ENCODE measurements around the gene PPP2R1A. TPM values are rescaled to one million over a fixed set of nuclear protein-coding genes. Genes with fewer than 3 reads are reported as not detected.
"Not testable (repeated sequence)": the region's sequence is repeated elsewhere in the genome, so short reads cannot be mapped to it uniquely, and the experiment has no call there.

The PPP2R1A gene
- total RNA-seq, 2 experiments from 2014 or later: 151 to 157 TPM

DNA sequence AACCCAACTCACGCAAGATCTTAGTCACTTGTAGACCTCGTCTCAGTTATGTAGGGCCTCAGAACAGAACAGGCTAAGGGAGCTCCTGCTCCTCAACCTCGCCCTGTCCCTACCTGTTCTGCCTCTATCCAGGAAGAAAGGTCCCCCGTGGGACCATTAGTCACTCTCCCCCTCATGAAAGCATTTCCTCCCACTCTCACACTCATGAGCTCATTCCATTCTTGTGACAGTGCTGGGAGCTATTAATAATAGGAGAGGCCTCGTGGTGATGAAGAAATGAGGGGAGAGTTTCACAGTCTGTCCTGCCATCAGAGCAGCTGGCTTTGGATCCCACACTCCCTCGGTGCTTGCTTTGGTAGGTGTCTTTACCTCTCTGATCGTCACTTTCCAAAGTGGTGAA, 10.2 kb downstream of the PPP2R1A start:
- Histone ChIP-seq H3K27ac (ENCODE audit: low read depth in 1 of 2, low read length in 2 of 2) (no peak overlapping the region), H3K9me3 (ENCODE audit: control insufficient read depth in 1 of 2, insufficient read depth in 1 of 2, low read length in 2 of 2) (no peaks in the 10 kb centered on the region), H3K27me3 (ENCODE audit: control insufficient read depth in 1 of 2, insufficient read depth in 2 of 2, low read length in 2 of 2) (no peaks in the 10 kb centered on the region), H3K4me3 (ENCODE audit: low read length) (no peak overlapping the region), H3K4me1 (ENCODE audit: insufficient read depth, low read length) (peaks cover 17% of the 10 kb centered on the region), H3K36me3 (ENCODE audit: insufficient read depth, low read length) (peaks cover 86% of the 10 kb centered on the region)
- Mint-ChIP-seq H3K36me3 (ENCODE audit: low read depth) (peaks cover 91% of the 10 kb centered on the region), H3K4me3 (no peak overlapping the region), H3K27ac (no peak overlapping the region), H3K4me1 (ENCODE audit: low read depth) (peaks cover 84% of the 10 kb centered on the region), H3K27me3 (no peaks in the 10 kb centered on the region), H3K9me3 (no peaks in the 10 kb centered on the region)
- DNase-seq: no peak
- no peak for ATAC-seq (ENCODE audit: poor library complexity)
- CTCF ChIA-PET: no interaction called here
- intact Hi-C loops (cut with DNase I, micrococcal nuclease): no loop called here
- TF ChIP-seq, protein P1, sequence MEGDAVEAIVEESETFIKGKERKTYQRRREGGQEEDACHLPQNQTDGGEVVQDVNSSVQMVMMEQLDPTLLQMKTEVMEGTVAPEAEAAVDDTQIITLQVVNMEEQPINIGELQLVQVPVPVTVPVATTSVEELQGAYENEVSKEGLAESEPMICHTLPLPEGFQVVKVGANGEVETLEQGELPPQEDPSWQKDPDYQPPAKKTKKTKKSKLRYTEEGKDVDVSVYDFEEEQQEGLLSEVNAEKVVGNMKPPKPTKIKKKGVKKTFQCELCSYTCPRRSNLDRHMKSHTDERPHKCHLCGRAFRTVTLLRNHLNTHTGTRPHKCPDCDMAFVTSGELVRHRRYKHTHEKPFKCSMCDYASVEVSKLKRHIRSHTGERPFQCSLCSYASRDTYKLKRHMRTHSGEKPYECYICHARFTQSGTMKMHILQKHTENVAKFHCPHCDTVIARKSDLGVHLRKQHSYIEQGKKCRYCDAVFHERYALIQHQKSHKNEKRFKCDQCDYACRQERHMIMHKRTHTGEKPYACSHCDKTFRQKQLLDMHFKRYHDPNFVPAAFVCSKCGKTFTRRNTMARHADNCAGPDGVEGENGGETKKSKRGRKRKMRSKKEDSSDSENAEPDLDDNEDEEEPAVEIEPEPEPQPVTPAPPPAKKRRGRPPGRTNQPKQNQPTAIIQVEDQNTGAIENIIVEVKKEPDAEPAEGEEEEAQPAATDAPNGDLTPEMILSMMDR (IDR thresholded peaks at IDR 0.05): no peak
- POLR2A ChIA-PET: no interaction called here

DNA sequence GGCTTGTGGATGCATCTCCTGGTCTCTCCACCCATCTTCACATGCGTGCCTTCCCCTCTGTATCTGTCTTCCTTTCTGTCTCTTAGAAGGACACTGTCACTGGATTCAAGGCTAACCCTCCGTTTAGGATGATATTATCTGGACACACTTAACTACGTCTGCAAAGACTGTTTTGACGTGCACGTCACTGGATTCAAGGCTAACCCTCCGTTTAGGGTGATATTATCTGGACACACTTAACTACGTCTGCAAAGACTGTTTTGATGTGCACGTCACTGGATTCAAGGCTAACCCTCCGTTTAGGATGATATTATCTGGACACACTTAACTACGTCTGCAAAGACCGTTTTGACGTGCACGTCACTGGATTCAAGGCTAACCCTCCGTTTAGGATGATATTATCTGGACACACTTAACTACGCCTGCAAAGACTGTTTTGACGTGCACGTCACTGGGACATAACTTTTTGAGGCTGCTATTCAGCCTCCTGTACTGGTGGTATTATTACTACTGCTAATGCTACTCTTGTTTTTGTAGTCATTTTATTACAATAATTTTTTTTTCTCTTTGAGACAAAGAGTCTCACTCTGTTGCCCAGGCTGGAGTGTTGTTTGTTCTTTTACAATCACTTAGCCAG, 11.0 kb downstream of the PPP2R1A start:
- H3K27ac ChIP-seq (ENCODE audit: low read depth in 1 of 2, low read length in 2 of 2); POLR2A ChIA-PET; H3K27me3 Mint-ChIP-seq; H3K4me3 ChIP-seq (ENCODE audit: low read length); CTCF ChIA-PET; H3K27ac Mint-ChIP-seq; H3K27me3 ChIP-seq (ENCODE audit: control insufficient read depth in 1 of 2, insufficient read depth in 2 of 2, low read length in 2 of 2); intact Hi-C loops (cut with DNase I, micrococcal nuclease); H3K4me3 Mint-ChIP-seq; DNase-seq; H3K9me3 ChIP-seq (ENCODE audit: control insufficient read depth in 1 of 2, insufficient read depth in 1 of 2, low read length in 2 of 2); ATAC-seq (ENCODE audit: poor library complexity); H3K9me3 Mint-ChIP-seq: not testable (repeated sequence)
- Histone ChIP-seq H3K36me3 (ENCODE audit: insufficient read depth, low read length) (peaks cover 86% of the 10 kb centered on the region), H3K4me1 (ENCODE audit: insufficient read depth, low read length) (peaks cover 21% of the 10 kb centered on the region)
- Mint-ChIP-seq H3K36me3 (ENCODE audit: low read depth) (peaks cover 93% of the 10 kb centered on the region), H3K4me1 (ENCODE audit: low read depth) (peaks cover 89% of the 10 kb centered on the region)

DNA sequence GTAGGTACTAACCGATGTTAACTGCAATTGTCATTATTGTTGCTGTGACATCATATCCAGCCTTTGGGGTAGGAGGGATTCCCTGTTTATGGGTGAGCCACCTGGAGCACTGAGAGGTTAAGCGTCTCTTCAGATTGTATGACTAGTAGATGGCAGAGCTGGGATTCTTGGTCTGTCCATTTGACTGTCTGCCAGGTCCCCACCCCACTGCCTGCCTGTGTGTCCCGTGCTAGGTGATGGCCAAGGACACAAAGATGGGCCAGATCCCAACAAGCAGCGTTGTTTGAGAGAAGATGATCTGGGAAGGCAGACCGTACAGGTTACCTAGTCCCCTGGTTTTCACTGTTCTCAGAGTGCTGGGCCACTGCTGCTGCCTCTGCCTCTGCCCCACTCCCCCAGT, 16.6 kb downstream of the PPP2R1A start:
- Histone ChIP-seq H3K27ac (ENCODE audit: low read depth in 1 of 2, low read length in 2 of 2) (no peak overlapping the region), H3K9me3 (ENCODE audit: control insufficient read depth in 1 of 2, insufficient read depth in 1 of 2, low read length in 2 of 2) (no peaks in the 10 kb centered on the region), H3K4me3 (ENCODE audit: low read length) (no peak overlapping the region), H3K36me3 (ENCODE audit: insufficient read depth, low read length) (peaks cover 90% of the 10 kb centered on the region), H3K4me1 (ENCODE audit: insufficient read depth, low read length) (peaks cover 8% of the 10 kb centered on the region), H3K27me3 (ENCODE audit: control insufficient read depth in 1 of 2, insufficient read depth in 2 of 2, low read length in 2 of 2) (no peaks in the 10 kb centered on the region)
- ATAC-seq (ENCODE audit: poor library complexity) (no peak), DNase-seq (no peak)
- Mint-ChIP-seq H3K9me3 (no peaks in the 10 kb centered on the region), H3K4me3 (no peak overlapping the region), H3K4me1 (ENCODE audit: low read depth) (peaks cover 52% of the 10 kb centered on the region), H3K36me3 (ENCODE audit: low read depth) (peaks cover 98% of the 10 kb centered on the region), H3K27ac (no peak overlapping the region), H3K27me3 (no peaks in the 10 kb centered on the region)
- POLR2A ChIA-PET: no interaction called here
- CTCF ChIA-PET: no interaction called here
- intact Hi-C loops (cut with DNase I, micrococcal nuclease): no loop called here
- TF ChIP-seq, protein P1 (IDR thresholded peaks at IDR 0.05): no peak

DNA sequence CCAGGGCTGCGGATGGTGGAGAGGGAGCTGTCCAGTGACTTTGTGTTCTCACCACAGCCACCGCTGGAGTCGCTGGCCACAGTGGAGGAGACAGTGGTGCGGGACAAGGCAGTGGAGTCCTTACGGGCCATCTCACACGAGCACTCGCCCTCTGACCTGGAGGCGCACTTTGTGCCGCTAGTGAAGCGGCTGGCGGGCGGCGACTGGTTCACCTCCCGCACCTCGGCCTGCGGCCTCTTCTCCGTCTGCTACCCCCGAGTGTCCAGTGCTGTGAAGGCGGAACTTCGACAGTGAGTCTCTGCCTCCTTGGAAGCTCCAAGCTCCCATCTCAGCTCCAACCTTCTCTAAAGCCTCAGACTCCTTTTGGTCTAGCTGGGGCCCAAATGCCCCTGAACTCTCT, 21.4 kb downstream of the PPP2R1A start:
- peaks cover 89% of the 10 kb centered on the region for H3K36me3 ChIP-seq (ENCODE audit: insufficient read depth, low read length)
- Mint-ChIP-seq H3K27ac (no peak overlapping the region), H3K4me1 (ENCODE audit: low read depth) (peaks cover 9% of the 10 kb centered on the region), H3K36me3 (ENCODE audit: low read depth) (peaks cover 97% of the 10 kb centered on the region), H3K9me3 (no peaks in the 10 kb centered on the region), H3K27me3 (no peaks in the 10 kb centered on the region), H3K4me3 (no peak overlapping the region)
- no peaks in the 10 kb centered on the region for H3K9me3 ChIP-seq (ENCODE audit: control insufficient read depth in 1 of 2, insufficient read depth in 1 of 2, low read length in 2 of 2)
- POLR2A ChIA-PET: no interaction called here
- CTCF ChIA-PET: no interaction called here
- no peaks in the 10 kb centered on the region for H3K27me3 ChIP-seq (ENCODE audit: control insufficient read depth in 1 of 2, insufficient read depth in 2 of 2, low read length in 2 of 2)
- TF ChIP-seq, protein P1 (IDR thresholded peaks at IDR 0.05): no peak
- intact Hi-C loops (cut with DNase I, micrococcal nuclease): no loop called here
- H3K4me3 ChIP-seq (ENCODE audit: low read length): no peak overlapping the region
- DNase-seq: no peak
- H3K4me1 ChIP-seq (ENCODE audit: insufficient read depth, low read length): no peaks in the 10 kb centered on the region
- no peak overlapping the region for H3K27ac ChIP-seq (ENCODE audit: low read depth in 1 of 2, low read length in 2 of 2)
- no peak for ATAC-seq (ENCODE audit: poor library complexity)
